Mesodermal cell (in vitro differentiated cells): ENCODE results near the gene FRG2B. TPM values are rescaled to one million over a fixed set of nuclear protein-coding genes. Genes with fewer than 3 reads are reported as not detected.
"Not testable (repeated sequence)": the region's sequence is repeated elsewhere in the genome, so short reads cannot be mapped to it uniquely, and the experiment has no call there.

Experiments
- H3K27ac ChIP-seq: 2 replicates; pipeline ENCODE4 v1.7.0; 2013; ENCODE audit warnings: mild to moderate bottlenecking, low read depth, low read length, moderate library complexity; ENCODE audit not compliant: severe bottlenecking
- H3K36me3 ChIP-seq: 2 replicates; pipeline ENCODE4 v1.7.1; 2013; ENCODE audit warnings: mild to moderate bottlenecking, low read length, moderate library complexity; ENCODE audit not compliant: control insufficient read depth, insufficient read depth
- H3K4me1 ChIP-seq: one replicate; pipeline ENCODE4 v1.7.1; 2013; ENCODE audit warnings: mild to moderate bottlenecking, low read length; ENCODE audit not compliant: insufficient read depth, control insufficient read depth, poor library complexity, severe bottlenecking
- H3K4me3 ChIP-seq: 2 replicates; pipeline ENCODE4 v1.7.0; 2013; ENCODE audit warnings: low read length, control low read depth, mild to moderate bottlenecking; ENCODE audit not compliant: insufficient read depth, poor library complexity, severe bottlenecking; ENCODE audit errors: extremely low read depth
- H3K9me3 ChIP-seq: 2 replicates; pipeline ENCODE4 v1.7.1; 2013; ENCODE audit warnings: mild to moderate bottlenecking, low read length, moderate library complexity; ENCODE audit not compliant: control insufficient read depth
- WGBS, 2 experiments: methylation state at CpG; one replicate each; pipeline ENCODE4 v1.1.5; 2013; ENCODE audit warnings: missing lambda C conversion rate in 2 of 2; ENCODE audit not compliant: insufficient coverage in 2 of 2; 5-methylcytosine and 5-hydroxymethylcytosine counted together
- polyA plus RNA-seq, 2 experiments: library from polyadenylated mRNA; stranded (reverse); fragments of 50-300 nt; gene quantifications; one replicate each; pipeline ENCODE4 v1.2.3, GENCODE V29; 2013

The FRG2B gene
- not detected for polyA plus RNA-seq (2013, experiment 1 of 2)
- not detected for polyA plus RNA-seq (2013, experiment 2 of 2)

DNA sequence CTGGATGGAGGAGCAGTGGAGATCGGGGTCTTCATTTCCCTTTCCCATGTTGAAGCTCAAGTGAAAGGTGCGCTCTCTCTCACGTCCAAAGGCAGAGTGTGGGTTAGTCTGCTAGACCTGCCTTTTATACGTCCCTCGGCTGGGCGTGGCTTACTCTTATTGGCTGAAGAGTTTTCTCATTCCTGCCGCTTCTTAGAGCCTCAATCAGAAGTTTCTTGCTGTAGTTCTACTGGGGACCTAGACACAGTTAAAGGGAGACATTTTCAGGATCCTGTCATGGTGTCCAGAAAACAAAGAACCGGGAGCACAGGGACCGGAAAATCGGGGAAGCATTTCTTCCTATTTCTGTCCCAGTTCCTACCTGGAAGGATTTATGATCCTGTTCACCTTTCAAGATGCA, at the start of gene FRG2B:
FRG2B (minus strand) TSS at position 101 of the 400 bp plus-strand sequence; CDS start at position 48, 53 bp downstream.
- not testable (repeated sequence) for H3K36me3 ChIP-seq, H3K27ac ChIP-seq, H3K4me1 ChIP-seq, H3K4me3 ChIP-seq, H3K9me3 ChIP-seq
- no CpG with 5 or more reads among the region's 10 CpGs for WGBS, 2 experiments

DNA sequence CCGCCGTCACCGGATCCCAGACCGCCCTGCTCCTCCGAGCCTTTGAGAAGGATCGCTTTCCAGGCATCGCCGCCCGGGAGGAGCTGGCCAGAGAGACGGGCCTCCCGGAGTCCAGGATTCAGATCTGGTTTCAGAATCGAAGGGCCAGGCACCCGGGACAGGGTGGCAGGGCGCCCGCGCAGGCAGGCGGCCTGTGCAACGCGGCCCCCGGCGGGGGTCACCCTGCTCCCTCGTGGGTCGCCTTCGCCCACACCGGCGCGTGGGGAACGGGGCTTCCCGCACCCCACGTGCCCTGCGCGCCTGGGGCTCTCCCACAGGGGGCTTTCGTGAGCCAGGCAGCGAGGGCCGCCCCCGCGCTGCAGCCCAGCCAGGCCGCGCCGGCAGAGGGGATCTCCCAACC, 40.9 kb upstream of the FRG2B start:
- H3K9me3 ChIP-seq, H3K36me3 ChIP-seq, H3K4me3 ChIP-seq, H3K4me1 ChIP-seq, H3K27ac ChIP-seq: not testable (repeated sequence)
- no CpG with 5 or more reads among the region's 40 CpGs for WGBS, 2 experiments

DNA sequence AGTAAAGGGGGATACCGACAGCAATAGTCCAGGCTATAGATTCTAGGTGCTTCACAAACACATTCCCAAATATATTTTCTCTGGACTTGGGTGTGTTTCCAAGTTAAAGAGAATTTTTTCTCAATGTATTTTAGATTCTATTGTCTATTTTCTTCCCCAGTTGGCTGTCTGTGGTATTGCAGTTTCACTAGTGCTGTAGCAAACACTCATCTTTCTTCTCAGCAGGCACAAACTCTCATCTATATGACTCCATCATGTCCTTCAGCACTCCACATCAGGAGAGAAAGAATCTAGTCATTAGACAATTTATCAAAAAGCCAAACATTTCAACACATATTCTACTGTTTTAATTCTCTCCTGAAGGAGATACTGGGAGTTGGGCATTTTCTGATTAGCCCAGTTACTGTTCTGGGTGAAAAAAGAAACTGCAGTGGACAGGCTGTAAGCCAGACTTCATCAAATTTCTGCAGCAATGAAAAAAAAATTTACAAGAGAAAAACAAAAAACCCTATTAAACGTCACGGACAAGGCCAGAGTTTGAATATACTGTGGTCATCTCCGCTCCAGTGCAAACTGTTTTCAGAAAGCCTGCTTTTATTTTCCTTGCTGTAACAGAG, 37.1 kb upstream of the FRG2B start:
- not testable (repeated sequence) for H3K27ac ChIP-seq, H3K4me1 ChIP-seq, H3K36me3 ChIP-seq, H3K4me3 ChIP-seq, H3K9me3 ChIP-seq
- WGBS, 2 experiments = 75 to 90% methylated on average over 3 of the region's 4 CpGs

DNA sequence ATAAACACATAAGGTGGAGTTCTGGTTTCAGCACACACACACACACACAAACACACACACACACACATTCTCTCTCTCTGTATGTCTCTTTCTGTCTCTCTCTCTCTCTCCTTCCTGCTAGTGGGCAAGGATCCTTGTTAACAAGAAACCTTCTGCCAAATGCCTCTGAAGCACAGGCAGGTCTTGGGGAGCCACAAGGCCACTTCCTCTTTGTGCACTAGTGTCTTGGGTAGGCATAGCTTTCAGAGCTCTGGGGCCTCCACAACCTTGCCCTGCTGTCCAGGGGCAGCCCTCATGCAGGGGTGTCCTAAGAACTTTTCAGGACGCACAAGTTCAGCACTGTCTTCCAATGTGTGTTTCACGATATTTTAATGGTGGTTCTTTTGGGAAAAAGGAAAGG, 34.5 kb upstream of the FRG2B start:
- not testable (repeated sequence) for H3K9me3 ChIP-seq, H3K4me1 ChIP-seq, H3K27ac ChIP-seq, H3K4me3 ChIP-seq, H3K36me3 ChIP-seq
- no CpG with 5 or more reads among the region's 2 CpGs for WGBS, 2 experiments

DNA sequence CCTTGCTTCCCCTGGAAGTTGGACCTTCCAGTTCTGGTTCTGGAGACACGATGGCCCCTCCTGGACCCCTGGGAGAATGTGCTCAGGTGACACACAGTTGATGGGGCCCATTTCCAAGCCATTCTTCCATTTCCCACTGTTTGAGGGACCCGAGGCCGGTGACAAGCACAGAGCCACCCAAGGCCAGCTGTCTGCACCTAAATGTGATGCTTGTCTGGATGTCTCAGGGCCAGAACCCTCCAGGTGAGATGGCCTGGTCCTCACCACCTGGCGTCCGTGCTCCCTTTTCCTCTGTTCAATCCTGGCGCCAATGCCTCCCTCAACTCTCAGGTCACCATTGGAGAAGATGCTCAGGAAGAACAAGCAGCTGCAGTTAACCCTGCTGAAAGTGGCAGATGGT, 33.9 kb upstream of the FRG2B start:
- not testable (repeated sequence) for H3K9me3 ChIP-seq, H3K36me3 ChIP-seq, H3K4me3 ChIP-seq, H3K4me1 ChIP-seq, H3K27ac ChIP-seq
- WGBS, 2 experiments = 77 to 79% methylated on average over 4 of the region's 6 CpGs

DNA sequence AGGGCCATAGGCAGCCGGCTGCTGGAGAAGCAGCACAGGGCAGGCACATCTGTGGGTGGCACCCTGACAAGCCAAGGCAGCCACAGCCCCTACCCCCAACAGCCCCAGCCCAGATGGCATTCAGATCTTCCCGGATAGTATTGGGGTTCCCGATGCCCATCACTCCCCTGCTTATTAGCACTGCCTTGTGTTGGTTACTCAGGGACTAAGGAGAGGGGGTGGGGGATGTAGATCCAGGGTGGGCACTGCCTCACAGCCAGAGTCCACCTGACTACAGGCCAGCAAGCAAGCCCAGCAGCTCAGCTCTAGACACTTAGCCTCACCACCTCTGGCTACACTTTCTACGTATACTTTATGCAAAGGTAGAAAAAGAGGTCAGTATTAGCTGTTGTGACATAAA, 30.7 kb upstream of the FRG2B start:
- H3K9me3 ChIP-seq, H3K4me1 ChIP-seq, H3K27ac ChIP-seq, H3K36me3 ChIP-seq, H3K4me3 ChIP-seq: not testable (repeated sequence)
- WGBS, 2 experiments = no CpG with 5 or more reads among the region's 4 CpGs

DNA sequence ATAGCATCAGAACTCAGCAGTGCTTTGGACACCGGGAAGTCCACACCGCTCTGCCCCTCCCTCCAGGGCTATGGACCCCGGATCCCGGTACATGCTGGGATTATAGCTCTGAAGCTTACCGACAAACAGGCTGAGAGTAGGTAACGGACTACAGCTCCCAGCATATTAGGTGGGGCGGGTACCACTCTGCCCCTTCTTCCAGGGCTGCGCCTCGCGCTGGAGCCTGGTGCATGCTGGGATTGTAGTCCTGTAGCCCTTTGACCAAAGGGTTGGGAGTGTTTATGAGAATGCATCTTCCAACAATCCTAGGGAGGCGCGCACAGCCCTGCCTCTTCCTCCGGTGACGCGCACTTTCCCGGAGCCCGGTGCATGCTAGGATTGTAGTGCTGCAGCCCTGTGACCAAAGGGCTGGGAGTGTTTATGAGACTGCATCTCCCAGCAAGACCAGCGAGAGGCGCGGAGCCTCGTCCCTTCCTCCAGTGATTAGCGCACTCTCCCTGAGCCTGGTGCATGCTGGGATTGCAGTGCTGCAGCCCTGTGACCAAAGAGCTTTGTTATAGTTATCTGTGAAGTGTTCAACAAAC, 22.4 kb upstream of the FRG2B start:
- H3K9me3 ChIP-seq, H3K27ac ChIP-seq, H3K4me1 ChIP-seq, H3K36me3 ChIP-seq, H3K4me3 ChIP-seq: not testable (repeated sequence)
- no CpG with 5 or more reads among the region's 22 CpGs for WGBS, 2 experiments

DNA sequence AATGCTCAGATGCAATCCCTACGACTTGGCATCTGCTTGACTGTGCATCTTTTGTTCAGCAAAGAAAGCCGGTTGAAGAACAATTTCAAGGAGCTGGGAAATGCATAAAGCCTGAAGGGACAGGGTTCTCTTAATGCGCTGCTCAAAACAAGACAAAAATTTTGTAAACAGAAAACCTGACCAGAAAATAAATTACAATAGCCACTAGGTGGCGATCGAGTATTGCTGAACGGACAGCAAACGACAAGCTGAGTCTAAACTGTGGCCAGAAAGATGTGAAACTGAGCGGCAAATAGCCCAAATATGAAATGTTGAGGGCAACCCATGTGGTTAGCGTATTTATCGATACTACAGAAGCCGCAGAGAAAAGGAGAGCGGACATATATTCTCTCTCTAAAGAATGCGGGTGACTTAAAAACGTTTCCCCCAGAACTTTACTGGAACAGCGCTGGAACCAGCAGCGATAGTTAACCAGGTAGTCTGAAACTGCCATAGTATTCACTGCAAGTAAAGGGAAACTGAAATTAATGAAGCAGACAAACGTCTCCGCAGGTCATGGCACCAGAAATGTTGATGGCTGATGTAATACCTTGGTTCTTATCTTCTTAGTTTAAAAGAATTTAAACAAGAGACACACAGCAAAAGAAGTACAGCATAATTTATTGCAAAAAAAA, 20.6 kb upstream of the FRG2B start:
- H3K27ac ChIP-seq, H3K36me3 ChIP-seq, H3K4me3 ChIP-seq, H3K9me3 ChIP-seq, H3K4me1 ChIP-seq: not testable (repeated sequence)
- no CpG with 5 or more reads among the region's 18 CpGs for WGBS, 2 experiments

DNA sequence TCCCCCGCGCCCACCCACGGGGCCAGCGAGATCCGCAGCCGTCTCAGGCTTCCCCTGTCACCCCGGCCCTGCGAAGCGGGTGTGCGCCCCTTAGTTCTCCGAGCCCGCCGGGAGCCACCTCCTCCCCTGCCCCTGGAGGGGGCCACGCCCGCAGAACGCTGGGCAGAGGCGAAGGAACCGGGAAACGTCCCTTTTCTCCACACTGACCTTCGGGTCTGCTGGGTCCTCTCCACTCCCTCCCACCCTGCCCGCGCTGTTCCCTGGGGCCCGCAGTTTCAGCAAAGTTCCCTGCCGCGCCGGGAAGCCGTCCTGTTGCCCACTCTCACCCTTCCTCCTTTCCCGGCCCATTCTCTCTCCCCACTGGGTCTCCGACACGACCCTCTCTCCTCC, 11.2 kb upstream of the FRG2B start:
- not testable (repeated sequence) for H3K4me1 ChIP-seq, H3K36me3 ChIP-seq, H3K9me3 ChIP-seq, H3K4me3 ChIP-seq, H3K27ac ChIP-seq
- no CpG with 5 or more reads among the region's 30 CpGs for WGBS, 2 experiments

DNA sequence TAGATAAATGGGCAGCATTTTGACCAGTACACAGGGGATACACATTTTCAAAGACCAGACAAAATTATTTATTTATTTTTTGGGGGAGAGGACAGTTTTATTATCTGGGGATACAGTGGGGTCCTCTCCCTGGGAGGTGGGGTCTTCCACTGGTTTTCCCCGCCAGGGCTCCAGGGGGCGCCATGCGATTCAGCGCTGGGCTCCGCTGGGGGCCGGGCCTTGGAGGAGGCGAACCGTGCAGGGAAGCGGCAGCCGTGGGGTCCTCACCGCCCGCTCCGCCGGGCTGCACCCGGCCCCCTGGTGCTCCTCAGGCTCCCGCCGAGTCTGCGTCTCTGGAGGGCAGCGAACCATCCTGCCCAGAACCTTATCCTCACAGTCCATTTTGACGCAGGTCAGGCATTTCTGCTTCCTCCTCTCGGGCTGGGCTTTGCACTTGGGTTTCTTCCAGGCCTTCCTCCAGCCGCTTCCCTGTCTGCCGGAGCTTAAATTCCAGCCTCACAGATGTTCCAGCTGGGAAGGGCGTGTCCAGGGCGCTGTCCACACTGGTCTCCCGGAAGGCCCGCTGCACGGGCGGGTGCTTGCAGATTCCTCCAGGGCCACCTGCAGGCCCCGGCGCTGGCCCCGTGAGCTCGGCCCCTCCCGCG, 10.7 kb upstream of the FRG2B start:
- H3K36me3 ChIP-seq, H3K4me1 ChIP-seq, H3K4me3 ChIP-seq, H3K27ac ChIP-seq, H3K9me3 ChIP-seq: not testable (repeated sequence)
- no CpG with 5 or more reads among the region's 35 CpGs for WGBS, 2 experiments

DNA sequence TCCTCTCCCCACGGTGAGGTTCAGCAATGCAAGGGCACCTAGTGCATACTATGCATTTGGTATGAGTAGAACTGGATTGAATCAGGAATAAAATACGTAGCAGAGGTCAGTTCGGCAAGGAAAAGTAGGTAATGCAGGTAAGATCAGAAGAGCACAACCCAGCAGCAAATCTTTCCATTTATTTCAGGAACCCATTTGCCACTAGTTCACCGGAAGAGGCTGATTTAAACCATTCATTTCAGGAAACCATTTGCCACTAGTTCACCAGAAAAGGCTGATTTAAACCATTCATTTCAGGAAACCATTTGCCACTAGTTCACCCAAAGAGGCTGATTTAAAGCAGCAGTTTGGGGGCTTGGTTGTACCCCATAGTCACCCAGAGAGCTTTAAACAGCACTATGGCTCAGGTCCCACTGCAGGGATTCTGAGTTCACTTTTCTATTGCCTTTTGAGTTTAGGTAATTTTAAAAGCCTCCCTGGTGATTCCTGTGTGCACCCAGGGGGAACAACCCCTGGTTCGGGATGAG, 4.2 kb upstream of the FRG2B start:
- not testable (repeated sequence) for H3K36me3 ChIP-seq, H3K4me3 ChIP-seq, H3K9me3 ChIP-seq, H3K4me1 ChIP-seq, H3K27ac ChIP-seq
- no CpG with 5 or more reads among the region's 5 CpGs for WGBS, 2 experiments
